SK-N-MC (cell line): ENCODE data around the gene CLEC4D.
"Not testable (repeated sequence)": the region's sequence is repeated elsewhere in the genome, so short reads cannot be mapped to it uniquely, and the experiment has no call there.

ENCODE experiments used
- DNase-seq: peaks from one replicate; pipeline ENCODE4 v3.0.0-alpha.2; 2011; ENCODE audit warnings: low read depth, low spot score
- H3K27ac ChIP-seq: fragments of 200-600 bp; sonication (generic); 2 replicates; pipeline ENCODE4 v1.5.1; 2016; ENCODE audit warnings: mixed run types
- H3K36me3 ChIP-seq: fragments of 200-600 bp; sonication (generic); 2 replicates; pipeline ENCODE4 v1.6.1; 2017; ENCODE audit warnings: antibody characterized with exemption, low read length, mixed read lengths; ENCODE audit not compliant: insufficient read depth
- H3K4me3 ChIP-seq: fragments of 200-600 bp; sonication (generic); 2 replicates; pipeline ENCODE4 v1.5.1; 2016
- H3K9ac ChIP-seq: fragments of 200-600 bp; sonication (generic); 2 replicates; pipeline ENCODE4 v1.8.0; 2017; ENCODE audit warnings: mixed run types, mixed read lengths; ENCODE audit not compliant: insufficient read length
- H3K9me3 ChIP-seq: fragments of 200-600 bp; sonication (generic); 2 replicates; pipeline ENCODE4 v1.6.1; 2017; ENCODE audit warnings: low read depth, mild to moderate bottlenecking, antibody characterized with exemption, low read length, moderate library complexity, mixed read lengths
- EZH2 ChIP-seq: fragments of 200-600 bp; sonication (generic); IDR thresholded peaks from one replicate; pipeline ENCODE4 v1.6.1; 2017; ENCODE audit warnings: antibody characterized with exemption
- FOXP2 ChIP-seq: optimal IDR thresholded peaks from 2 replicates; pipeline ENCODE3; 2011; ENCODE audit warnings: mild to moderate bottlenecking, moderate library complexity; ENCODE audit not compliant: insufficient read depth; ENCODE audit errors: extremely low read length, control extremely low read depth
- POLR2AphosphoS5 ChIP-seq: IDR thresholded peaks from 2 replicates; pipeline ENCODE4 v1.6.1; 2012; ENCODE audit warnings: mild to moderate bottlenecking, low read depth, low read length, borderline replicate concordance

Gene CLEC4D

DNA sequence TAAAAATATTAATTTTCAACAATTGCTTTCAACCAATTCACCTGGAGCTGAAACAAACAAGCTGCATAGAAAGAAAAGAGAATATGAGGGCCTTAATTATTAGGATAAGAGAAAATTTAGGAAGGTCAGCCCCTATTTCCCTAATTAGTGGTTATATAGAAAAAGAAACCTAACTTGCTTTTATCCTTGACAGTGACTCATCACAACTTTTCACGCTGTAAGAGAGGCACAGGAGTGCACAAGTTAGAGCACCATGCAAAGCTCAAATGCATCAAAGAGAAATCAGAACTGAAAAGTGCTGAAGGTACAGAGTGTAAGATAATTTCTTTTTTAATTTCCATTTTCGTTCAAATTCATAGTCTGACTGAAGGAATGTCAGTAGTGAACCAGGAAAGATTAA lies 4.7 kb downstream of the CLEC4D start:
- Histone ChIP-seq H3K9ac (no peak overlapping the region), H3K9me3 (no peaks in the 10 kb centered on the region), H3K27ac (no peak overlapping the region), H3K4me3 (no peak overlapping the region), H3K36me3 (no peaks in the 10 kb centered on the region)
- DNase-seq: no peak
- TF ChIP-seq POLR2AphosphoS5 (no peak), FOXP2 (no peak), EZH2 (no peak)

DNA sequence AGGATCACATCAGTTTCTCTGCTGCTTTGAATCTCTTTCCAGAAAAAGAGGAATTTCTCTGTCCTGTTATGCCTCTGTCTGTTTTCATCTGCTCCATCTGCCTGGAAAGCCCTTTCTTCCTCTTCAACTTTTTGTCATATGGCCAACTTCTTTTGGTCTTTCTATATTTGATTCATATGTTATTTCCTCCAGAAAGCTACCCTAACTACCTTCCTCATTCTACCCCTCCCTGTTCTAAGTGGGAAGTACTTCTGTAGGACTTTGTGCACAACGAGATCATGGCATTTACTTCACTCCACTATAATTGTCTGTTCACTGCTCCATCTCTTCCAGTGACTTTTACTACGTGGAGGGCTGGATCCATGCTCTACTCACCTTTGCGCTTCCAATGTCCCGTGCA lies 5.9 kb downstream of the CLEC4D start:
- Histone ChIP-seq H3K9me3 (no peaks in the 10 kb centered on the region), H3K27ac (no peak overlapping the region), H3K4me3 (no peak overlapping the region), H3K9ac (no peak overlapping the region), H3K36me3 (no peaks in the 10 kb centered on the region)
- TF ChIP-seq POLR2AphosphoS5: no peak
- TF ChIP-seq EZH2: no peak
- no peak for TF ChIP-seq FOXP2
- no peak for DNase-seq

- Histone ChIP-seq H3K36me3 (no peaks in the 10 kb centered on the region), H3K9ac (no peak overlapping the region), H3K9me3 (no peaks in the 10 kb centered on the region), H3K4me3 (no peak overlapping the region), H3K27ac (no peak overlapping the region)
- no peak for TF ChIP-seq EZH2
- TF ChIP-seq FOXP2: no peak
- TF ChIP-seq POLR2AphosphoS5: no peak
- DNase-seq: no peak
Observed at GRCh38 chr12:8527250-8528130, 14.2 kb downstream of the CLEC4D start.

- Histone ChIP-seq H3K27ac (no peak overlapping the region), H3K36me3 (no peaks in the 10 kb centered on the region), H3K4me3 (no peak overlapping the region), H3K9ac (no peak overlapping the region), H3K9me3 (no peaks in the 10 kb centered on the region)
- TF ChIP-seq EZH2 (no peak), FOXP2 (no peak), POLR2AphosphoS5 (no peak)
- DNase-seq: no peak
Observed at GRCh38 chr12:8532045-8532444, 18.7 kb downstream of the CLEC4D start.

- H3K27ac ChIP-seq, H3K9me3 ChIP-seq, H3K36me3 ChIP-seq, H3K9ac ChIP-seq, H3K4me3 ChIP-seq, DNase-seq: not testable (repeated sequence)
Observed at GRCh38 chr12:8537820-8538219, 24.5 kb downstream of the CLEC4D start.

DNA sequence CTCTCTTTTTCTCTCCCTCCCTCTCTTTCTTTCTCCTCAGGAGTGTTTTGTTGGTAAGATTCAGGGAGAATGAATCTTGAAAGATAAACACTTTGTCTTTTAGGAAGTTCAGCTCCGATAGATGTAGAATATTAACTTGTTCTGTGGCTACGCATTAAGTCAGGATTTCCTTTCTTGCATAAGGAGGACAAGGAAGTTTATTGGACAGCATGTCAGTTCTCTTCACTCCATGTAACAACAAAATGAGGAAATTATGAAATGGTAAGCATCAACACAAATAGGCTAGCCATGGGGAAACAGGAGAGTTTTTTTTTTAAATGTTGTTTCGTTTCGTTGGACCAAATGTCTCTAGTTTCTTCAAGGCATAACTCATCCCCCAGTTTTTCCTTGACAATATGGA lies 27.5 kb downstream of the CLEC4D start, which contains the start of gene CLEC4E:
Gene CLEC4E, minus strand, starts transcription at position 75 of the 400 bp plus-strand sequence. CDS start 108 bp downstream, outside the sequence.
- H3K9me3 ChIP-seq, DNase-seq, H3K9ac ChIP-seq, H3K4me3 ChIP-seq, H3K36me3 ChIP-seq, H3K27ac ChIP-seq: not testable (repeated sequence)

GRCh38 chr12:8541562-8541961 lies 28.3 kb downstream of the CLEC4D start:
- no peak overlapping the region for H3K9ac ChIP-seq
- no peak overlapping the region for H3K27ac ChIP-seq
- no peak overlapping the region for H3K4me3 ChIP-seq
- no peaks in the 10 kb centered on the region for H3K9me3 ChIP-seq
- DNase-seq: no peak
- TF ChIP-seq FOXP2: no peak
- TF ChIP-seq EZH2: no peak
- no peak for TF ChIP-seq POLR2AphosphoS5
- no peaks in the 10 kb centered on the region for H3K36me3 ChIP-seq

GRCh38 chr12:8544295-8544694 lies 31.0 kb downstream of the CLEC4D start:
- H3K9ac ChIP-seq: peak overlapping the region; percentile 21
- H3K27ac ChIP-seq: no peak overlapping the region
- H3K4me3 ChIP-seq: peak overlapping the region; percentile 50
- peak; percentile 58 for DNase-seq
- H3K36me3 ChIP-seq: no peaks in the 10 kb centered on the region
- no peaks in the 10 kb centered on the region for H3K9me3 ChIP-seq
- TF ChIP-seq POLR2AphosphoS5 (no peak), FOXP2 (no peak), EZH2 (no peak)

DNA sequence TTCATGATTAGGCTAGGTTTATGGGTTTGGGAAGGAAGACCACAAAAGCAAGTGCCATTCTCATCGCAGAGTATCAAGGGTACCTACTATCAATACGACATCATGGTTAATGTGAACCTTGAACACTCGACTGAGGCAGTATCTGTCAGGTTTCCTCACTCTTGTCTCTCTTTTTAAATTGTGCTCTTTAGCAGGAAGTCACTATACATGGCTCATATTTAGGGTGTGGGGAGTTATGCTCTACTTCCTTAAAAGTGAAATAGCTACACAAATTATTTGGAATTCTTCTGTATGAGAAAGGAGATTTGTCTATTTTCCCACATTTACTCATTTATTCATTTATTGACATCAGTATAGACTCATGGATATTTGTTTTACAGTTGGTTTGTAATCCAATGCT lies 33.3 kb downstream of the CLEC4D start:
- Histone ChIP-seq H3K9me3 (no peaks in the 10 kb centered on the region), H3K9ac (no peak overlapping the region), H3K4me3 (no peak overlapping the region), H3K27ac (no peak overlapping the region), H3K36me3 (no peaks in the 10 kb centered on the region)
- DNase-seq: no peak
- TF ChIP-seq POLR2AphosphoS5 (no peak), FOXP2 (no peak), EZH2 (no peak)
